HUES48 (cell line): Measurements from ENCODE around the gene TASOR2.

ENCODE experiments used
- H3K27ac ChIP-seq: one replicate; pipeline ENCODE4 v1.7.0; 2013; ENCODE audit warnings: low read depth, low read length, inconsistent platforms
- H3K27me3 ChIP-seq: 2 replicates; pipeline ENCODE4 v1.6.1; 2013; ENCODE audit warnings: mild to moderate bottlenecking, low read length; ENCODE audit not compliant: control insufficient read depth, insufficient read depth
- H3K36me3 ChIP-seq: 2 replicates; pipeline ENCODE4 v1.6.1; 2013; ENCODE audit warnings: low read length; ENCODE audit not compliant: control insufficient read depth, insufficient read depth
- H3K4me1 ChIP-seq: 2 replicates; pipeline ENCODE4 v1.6.1; 2013; ENCODE audit warnings: mild to moderate bottlenecking, low read length; ENCODE audit not compliant: control insufficient read depth, insufficient read depth
- H3K4me3 ChIP-seq: 2 replicates; pipeline ENCODE4 v1.5.1; 2013; ENCODE audit warnings: mild to moderate bottlenecking, low read depth, low read length
- H3K9ac ChIP-seq: 2 replicates; pipeline ENCODE4 v1.6.1; 2013; ENCODE audit warnings: mild to moderate bottlenecking, low read depth, low read length, moderate library complexity
- H3K9me3 ChIP-seq: 2 replicates; pipeline ENCODE4 v1.6.1; 2013; ENCODE audit warnings: low read length; ENCODE audit not compliant: control insufficient read depth, insufficient read depth

TASOR2 gene

DNA sequence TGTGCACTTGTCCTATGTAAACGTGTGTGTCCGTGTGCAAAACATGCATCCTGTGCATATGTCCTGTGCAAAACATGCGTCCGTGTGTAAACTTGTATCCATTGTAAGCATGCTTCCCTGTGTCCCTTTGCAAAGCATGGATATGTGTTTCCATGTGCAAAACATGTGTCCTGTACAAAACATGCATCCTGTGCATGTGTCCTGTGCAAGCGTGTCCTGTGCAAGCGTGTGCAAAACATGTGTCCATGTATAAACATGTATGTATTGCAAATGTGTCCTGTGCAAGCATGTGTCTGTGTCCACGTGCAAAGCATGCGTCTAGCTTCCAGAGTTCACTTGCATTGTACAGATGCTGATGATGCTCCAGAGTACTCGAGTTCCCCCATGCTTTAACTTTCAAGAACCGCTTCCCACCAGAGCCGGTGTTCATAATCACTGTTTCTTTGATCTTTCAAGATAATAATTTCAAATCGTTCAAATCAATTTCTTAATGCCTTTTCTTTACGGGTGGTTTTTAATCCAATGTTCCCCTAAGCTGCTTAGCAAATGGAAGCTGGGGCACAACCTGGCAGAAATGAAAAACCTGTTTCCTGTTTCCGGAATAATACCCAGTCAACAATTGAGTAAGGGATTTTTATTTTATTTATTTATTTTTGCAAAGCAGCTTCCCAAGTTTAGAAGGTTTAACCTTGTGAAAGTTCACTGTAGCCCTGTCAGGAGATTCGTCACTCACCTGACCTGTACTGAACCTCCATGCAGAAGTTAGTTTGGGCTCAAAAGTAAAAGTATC is 17.6 kb upstream of the TASOR2 start:
- H3K27me3 ChIP-seq: peaks cover 7% of the 10 kb centered on the region
- H3K27ac ChIP-seq: no peak overlapping the region
- H3K4me1 ChIP-seq: peaks cover 23% of the 10 kb centered on the region
- peak overlapping the region; percentile 73 for H3K4me3 ChIP-seq
- H3K9ac ChIP-seq: no peak overlapping the region
- H3K9me3 ChIP-seq: no peaks in the 10 kb centered on the region
- H3K36me3 ChIP-seq: no peaks in the 10 kb centered on the region

GRCh38 chr10:5668429-5668828 is 16.2 kb upstream of the TASOR2 start:
- Histone ChIP-seq H3K9ac (no peak overlapping the region), H3K27me3 (peaks cover 7% of the 10 kb centered on the region), H3K27ac (no peak overlapping the region), H3K9me3 (no peaks in the 10 kb centered on the region; the same call in 1 of the 2 replicates), H3K4me1 (peaks cover 18% of the 10 kb centered on the region), H3K4me3 (no peak overlapping the region), H3K36me3 (no peaks in the 10 kb centered on the region)

- H3K27ac ChIP-seq: no peak overlapping the region
- H3K36me3 ChIP-seq: no peaks in the 10 kb centered on the region
- no peaks in the 10 kb centered on the region; the same call in 1 of the 2 replicates for H3K9me3 ChIP-seq
- H3K4me1 ChIP-seq: peaks cover 9% of the 10 kb centered on the region
- H3K9ac ChIP-seq: no peak overlapping the region
- H3K4me3 ChIP-seq: no peak overlapping the region
- peaks cover 7% of the 10 kb centered on the region for H3K27me3 ChIP-seq
Measured at GRCh38 chr10:5669604-5670003, 15.0 kb upstream of the TASOR2 start.

DNA sequence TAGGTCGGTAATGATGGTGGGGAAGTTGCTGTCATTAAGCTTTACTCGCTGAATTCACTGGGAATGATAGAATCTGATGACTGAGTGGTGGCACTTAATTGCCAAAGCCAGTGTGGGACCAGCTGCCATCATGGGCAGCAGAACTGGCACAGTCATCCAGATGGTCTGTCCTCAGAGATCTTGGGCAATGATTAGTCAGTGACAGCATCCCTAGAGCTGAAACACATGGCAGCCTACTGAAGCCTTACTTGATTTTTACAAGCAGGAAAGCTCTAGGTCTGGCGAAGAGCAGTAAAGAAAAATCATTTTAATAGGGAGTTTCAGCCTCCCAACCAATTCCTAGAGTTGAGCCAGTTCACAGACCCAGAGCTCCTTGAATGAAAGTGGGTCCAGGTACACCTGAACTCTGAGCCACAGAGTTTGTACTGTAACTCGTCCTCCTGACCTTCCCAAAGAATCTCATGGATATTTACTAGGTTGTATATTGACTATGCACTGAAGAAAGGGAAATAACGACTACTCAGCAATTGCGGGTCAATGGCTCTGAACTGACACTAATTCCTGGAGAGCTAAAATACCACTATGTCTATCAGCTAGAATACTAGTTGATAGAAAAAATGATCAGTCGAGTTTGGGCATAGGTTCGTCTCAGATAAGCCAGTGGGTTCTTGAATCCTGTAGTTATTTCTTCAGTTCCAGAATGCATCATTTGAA is 13.8 kb upstream of the TASOR2 start:
- no peaks in the 10 kb centered on the region for H3K36me3 ChIP-seq
- H3K27ac ChIP-seq: no peak overlapping the region
- no peak overlapping the region for H3K4me3 ChIP-seq
- H3K9me3 ChIP-seq: no peaks in the 10 kb centered on the region; the same call in 1 of the 2 replicates
- H3K9ac ChIP-seq: no peak overlapping the region
- H3K27me3 ChIP-seq: peaks cover 7% of the 10 kb centered on the region
- H3K4me1 ChIP-seq: peaks cover 4% of the 10 kb centered on the region; the same call in 1 of the 2 replicates

GRCh38 chr10:5678397-5679036 is 6.1 kb upstream of the TASOR2 start:
- H3K27me3 ChIP-seq: peaks cover 20% of the 10 kb centered on the region
- H3K4me1 ChIP-seq: no peaks in the 10 kb centered on the region
- no peaks in the 10 kb centered on the region for H3K36me3 ChIP-seq
- no peaks in the 10 kb centered on the region; the same call in 1 of the 2 replicates for H3K9me3 ChIP-seq
- H3K9ac ChIP-seq: no peak overlapping the region
- H3K27ac ChIP-seq: no peak overlapping the region
- H3K4me3 ChIP-seq: no peak overlapping the region

DNA sequence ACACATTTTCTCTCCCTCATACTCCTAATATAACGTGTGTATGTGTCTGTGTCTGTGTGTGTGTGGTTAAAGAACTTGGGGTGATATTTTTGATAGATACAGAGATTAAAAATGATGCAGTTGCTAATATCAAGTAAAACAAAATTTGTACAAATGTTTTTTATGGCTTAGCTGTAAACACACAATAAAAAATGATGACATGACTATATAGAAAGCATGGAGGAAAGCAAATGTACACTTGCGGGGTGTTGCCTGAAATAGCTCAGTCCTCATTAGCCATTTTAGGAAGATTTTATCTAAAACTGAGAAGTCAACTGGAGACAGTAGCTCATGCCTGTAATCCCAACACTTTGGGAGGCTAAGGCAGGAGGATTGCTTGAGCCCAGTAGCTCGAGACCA is 5.6 kb upstream of the TASOR2 start:
- H3K4me3 ChIP-seq: no peak overlapping the region
- H3K27me3 ChIP-seq: peaks cover 24% of the 10 kb centered on the region

DNA sequence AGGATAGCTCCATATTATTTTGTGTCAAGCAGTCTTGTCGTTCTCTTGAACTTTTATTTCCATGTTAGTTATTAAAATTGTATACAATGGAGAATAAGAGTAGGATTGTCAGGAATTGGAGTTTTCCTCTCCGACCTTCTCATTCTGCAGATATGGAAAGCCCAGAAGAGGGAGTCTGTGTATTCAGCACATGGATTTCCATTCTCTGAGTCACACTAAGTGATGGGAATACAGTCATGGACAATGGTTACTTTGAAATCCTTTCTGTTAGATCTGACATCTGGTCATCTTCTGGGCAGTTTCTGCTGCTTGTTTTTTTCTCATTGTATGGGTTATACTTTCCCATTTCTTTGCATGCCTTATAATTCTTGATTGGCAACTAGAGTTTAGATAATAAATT is 5.0 kb upstream of the TASOR2 start:
- H3K4me3 ChIP-seq: no peak overlapping the region
- no peak overlapping the region for H3K9ac ChIP-seq
- no peak overlapping the region for H3K27ac ChIP-seq
- H3K36me3 ChIP-seq: no peaks in the 10 kb centered on the region
- H3K4me1 ChIP-seq: no peaks in the 10 kb centered on the region
- H3K9me3 ChIP-seq: peaks cover 5% of the 10 kb centered on the region
- H3K27me3 ChIP-seq: peaks cover 25% of the 10 kb centered on the region

More for the DNA sequence above, 5.6 kb upstream of the TASOR2 start:
- Histone ChIP-seq H3K4me1 (no peaks in the 10 kb centered on the region), H3K36me3 (no peaks in the 10 kb centered on the region), H3K9me3 (peaks cover 4% of the 10 kb centered on the region), H3K9ac (no peak overlapping the region), H3K27ac (no peak overlapping the region)

DNA sequence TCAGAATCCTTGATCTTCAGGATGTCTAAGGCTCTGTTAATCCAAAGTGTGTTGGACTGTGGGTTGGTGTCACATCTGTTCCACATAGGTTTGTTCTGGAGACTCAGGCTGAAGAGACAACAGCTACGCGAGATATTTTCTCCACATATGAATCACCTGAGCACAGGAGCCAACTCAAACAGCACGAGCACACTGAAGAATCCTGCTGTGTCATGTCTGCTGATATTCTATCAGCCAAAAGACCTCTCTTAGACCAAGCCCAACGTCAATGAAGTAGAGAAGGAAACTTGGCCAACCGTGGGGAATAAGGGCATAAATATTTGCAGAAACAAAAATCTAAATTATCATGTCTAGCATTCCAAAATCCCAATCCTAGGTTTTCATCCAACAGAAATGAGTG is 2.7 kb upstream of the TASOR2 start:
- H3K9ac ChIP-seq: no peak overlapping the region

GRCh38 chr10:5683065-5683464 is 1.6 kb upstream of the TASOR2 start:
- no peak overlapping the region for H3K9ac ChIP-seq
- no peak overlapping the region for H3K27ac ChIP-seq
- H3K9me3 ChIP-seq: peaks cover 5% of the 10 kb centered on the region
- no peaks in the 10 kb centered on the region for H3K36me3 ChIP-seq
- H3K4me1 ChIP-seq: peaks cover 13% of the 10 kb centered on the region
- H3K4me3 ChIP-seq: no peak overlapping the region
- H3K27me3 ChIP-seq: peaks cover 25% of the 10 kb centered on the region

More for the DNA sequence above, 2.7 kb upstream of the TASOR2 start:
- peaks cover 25% of the 10 kb centered on the region for H3K27me3 ChIP-seq
- no peaks in the 10 kb centered on the region for H3K36me3 ChIP-seq
- H3K9me3 ChIP-seq: peaks cover 5% of the 10 kb centered on the region
- no peak overlapping the region for H3K4me3 ChIP-seq
- H3K27ac ChIP-seq: no peak overlapping the region
- H3K4me1 ChIP-seq: peaks cover 10% of the 10 kb centered on the region

DNA sequence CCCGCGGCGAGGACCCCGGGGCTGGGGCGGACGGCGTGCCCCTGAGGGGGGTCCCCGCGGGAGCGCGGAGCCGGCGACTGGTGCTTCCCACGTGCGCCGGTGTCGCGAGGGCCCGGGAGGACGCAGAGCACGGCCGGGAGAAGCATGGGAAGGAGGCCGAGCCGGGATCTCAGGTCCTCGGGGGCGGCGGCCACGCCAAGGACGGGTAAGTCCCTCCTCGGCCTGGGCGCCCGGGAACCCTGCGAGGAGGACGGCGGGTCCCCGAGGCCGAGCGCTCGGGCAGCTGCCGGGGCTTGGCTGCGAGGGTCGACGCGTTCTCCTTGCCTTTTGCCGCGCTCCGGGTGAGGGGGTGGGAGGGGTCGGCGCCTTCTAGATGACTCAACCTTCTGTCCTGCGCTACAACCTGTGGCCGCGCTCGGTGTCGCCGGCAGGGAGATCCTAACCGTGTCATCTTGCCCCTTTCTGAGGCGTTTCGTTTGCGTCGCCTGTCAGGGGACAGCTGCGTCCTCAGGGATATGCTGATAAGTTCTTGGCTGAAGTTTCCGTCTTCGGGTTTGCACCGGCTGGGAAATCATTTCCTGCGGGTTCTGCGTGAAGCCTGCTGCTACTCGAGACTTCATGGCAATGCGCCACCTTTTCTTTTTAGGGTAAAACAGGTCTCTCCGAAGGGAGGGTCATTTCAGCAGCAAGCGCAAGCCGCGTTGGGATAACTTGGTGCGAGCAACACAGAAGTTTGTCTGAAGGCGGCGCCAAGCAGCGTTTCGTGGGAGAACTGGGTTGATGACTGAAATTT is 529 bp downstream of the TASOR2 start:
- Histone ChIP-seq H3K36me3 (no peaks in the 10 kb centered on the region), H3K9ac (peak overlapping the region; percentile 63; the same call in 1 of the 2 replicates), H3K4me1 (peaks cover 13% of the 10 kb centered on the region), H3K27ac (peak overlapping the region; percentile 79), H3K4me3 (peak overlapping the region; percentile 72), H3K27me3 (peaks cover 22% of the 10 kb centered on the region), H3K9me3 (peaks cover 5% of the 10 kb centered on the region)
